Measurements from ENCODE around the gene PI4K2B.
"Not testable (repeated sequence)": the region's sequence is repeated elsewhere in the genome, so short reads cannot be mapped to it uniquely, and the experiment has no call there.

The PI4K2B gene

DNA sequence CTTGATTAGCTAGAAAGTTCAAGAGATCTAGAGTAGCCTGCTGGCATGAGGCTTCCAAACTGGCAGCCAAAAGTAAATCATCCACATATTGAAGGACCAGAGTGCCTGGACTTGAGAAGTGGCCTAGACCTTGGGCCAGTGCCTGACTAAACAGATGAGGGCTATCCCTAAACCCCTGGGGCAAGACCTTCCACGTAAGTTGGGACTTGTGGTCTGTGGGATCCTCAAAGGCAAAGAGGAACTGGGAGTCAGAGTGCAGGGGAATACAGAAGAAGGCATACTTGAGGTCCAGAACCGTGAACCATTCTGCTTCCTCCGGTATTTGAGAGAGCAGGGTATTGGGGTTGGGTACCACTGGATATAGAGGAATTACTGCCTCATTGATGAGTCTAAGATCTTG is 8.4 kb downstream of the PI4K2B start:
- not testable (repeated sequence) for DNase-seq (ENCODE audit: low read depth)

DNA sequence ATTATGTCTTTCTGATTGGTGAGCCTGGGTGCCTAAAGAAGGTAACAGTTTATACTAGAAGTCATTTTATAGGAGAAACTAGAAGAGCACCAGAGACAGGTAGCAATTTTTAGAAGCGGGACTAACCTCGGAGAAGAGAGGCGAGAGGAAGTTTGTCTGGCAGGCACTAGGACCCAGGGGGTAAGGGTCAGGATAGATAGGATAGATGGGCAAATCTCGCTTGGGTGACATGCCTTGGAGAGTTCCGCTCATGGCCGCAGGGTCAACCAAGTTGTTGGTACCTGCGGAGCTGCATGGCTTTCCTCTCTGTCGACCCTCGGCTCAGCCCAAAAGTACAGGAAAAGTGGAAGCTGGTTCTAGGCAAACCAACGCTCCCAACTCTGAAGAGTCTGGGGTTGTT is 11.3 kb downstream of the PI4K2B start:
- no peak for DNase-seq (ENCODE audit: low read depth)

DNA sequence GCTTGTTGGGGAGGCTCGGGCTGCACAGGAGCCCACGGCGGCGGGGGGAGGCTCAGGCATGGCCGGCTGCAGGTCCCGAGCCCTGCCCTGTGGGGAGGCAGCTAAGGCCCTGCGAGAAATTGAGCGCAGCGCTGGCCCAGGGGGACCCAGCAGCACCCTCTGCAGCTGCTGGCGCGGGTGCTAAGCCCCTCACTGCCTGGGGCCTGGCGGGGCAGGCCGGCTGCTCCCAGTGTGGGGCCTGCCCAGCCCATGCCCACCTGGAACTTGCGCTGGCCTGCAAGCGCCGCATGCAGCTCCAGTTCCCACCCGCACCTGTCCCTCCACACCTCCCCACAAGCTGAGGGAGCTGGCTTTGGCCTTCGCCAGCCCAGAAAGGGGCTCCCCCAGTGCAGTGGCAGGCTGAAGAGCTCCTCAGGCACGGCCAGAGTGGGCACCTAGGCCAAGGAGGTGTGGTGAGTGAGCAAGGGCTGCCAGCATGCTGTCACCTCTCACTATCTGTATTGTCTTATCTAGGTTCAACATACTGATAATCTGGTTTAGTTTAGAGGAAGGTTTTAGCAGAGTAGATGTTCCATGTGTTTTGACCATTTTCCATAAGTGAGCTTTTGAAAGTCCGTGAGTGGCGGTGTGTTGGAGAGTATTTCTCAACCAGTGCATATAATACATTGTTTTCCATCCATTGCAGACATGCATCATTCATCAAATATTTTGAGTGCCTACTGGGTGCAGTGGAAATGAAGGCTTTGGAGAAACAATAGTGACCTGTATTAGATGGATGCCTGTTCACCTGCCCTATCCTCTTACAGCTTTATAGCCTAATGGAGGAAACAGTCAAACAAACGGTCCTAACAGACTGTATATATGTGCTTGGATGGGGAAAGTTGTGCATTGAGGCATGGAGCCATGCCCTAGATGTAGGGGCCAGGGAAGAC is 13.1 kb downstream of the PI4K2B start:
- DNase-seq (ENCODE audit: low read depth): no peak

DNA sequence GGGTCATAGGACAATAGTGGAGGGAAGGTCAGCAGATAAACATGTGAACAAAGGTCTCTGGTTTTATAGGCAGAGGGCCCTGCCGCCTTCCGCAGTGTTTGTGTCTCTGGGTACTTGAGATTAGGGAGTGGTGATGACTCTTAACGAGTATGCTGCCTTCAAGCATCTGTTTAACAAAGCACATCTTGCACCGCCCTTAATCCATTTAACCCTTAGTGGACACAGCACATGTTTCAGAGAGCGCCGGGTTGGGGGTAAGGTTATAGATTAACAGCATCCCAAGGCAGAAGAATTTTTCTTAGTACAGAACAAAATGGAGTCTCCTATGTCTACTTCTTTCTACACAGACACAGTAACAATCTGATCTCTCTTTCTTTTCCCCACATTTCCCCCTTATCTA is 15.0 kb downstream of the PI4K2B start:
- not testable (repeated sequence) for DNase-seq (ENCODE audit: low read depth)

DNA sequence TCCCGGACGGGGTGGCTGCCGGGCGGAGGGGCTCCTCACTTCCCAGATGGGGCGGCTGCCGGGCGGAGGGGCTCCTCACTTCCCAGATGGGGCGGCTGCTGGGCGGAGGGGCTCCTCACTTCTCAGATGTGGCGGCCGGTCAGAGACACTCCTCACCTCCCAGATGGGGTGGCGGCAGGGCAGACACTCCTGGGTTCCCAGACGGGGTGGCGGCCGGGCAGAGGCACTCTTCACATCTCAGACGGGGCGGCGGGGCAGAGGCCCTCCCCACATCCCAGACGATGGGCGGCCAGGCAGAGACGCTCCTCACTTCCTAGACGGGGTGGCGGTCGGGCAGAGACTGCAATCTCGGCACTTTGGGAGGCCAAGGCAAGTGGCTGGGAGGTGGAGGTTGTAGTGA is 15.7 kb downstream of the PI4K2B start:
- DNase-seq (ENCODE audit: low read depth): not testable (repeated sequence)

DNA sequence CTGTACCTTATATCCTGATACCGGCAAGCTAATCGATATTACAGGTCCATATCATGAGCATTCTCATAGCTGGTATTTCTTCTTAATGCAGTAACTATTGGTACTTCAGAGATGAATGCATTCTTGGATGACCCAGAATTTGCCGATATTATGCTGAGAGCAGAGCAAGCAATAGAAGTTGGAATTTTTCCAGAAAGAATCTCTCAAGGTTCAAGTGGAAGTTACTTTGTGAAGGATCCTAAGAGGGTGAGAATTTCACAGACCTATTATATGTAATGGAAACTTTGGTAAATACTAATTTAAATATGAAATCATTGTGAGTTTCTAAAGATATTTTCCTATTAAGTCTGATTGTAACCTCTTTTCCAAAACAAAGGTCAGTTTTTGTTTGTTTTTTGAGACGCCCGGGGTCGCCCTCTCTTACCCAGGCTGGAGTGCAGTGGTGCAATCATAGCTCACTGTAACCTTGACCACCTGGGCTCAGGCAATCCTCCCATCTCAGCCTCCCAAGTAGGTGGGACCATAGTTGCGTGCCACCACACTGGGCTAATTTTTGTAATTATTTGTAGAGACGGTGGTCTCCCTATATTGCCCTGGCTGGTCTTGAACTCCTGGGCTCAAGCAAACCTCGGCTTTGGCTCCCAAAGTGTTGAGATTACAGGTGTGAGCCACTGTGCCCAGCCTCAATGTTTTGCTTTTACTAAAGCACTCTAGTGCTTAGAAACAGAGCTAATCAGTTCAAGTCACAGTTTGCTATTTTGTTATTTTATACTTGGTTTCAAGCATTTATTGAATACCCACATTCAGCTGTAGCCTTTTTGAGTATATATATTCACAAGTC is 18.6 kb downstream of the PI4K2B start:
- DNase-seq (ENCODE audit: low read depth): no peak

DNA sequence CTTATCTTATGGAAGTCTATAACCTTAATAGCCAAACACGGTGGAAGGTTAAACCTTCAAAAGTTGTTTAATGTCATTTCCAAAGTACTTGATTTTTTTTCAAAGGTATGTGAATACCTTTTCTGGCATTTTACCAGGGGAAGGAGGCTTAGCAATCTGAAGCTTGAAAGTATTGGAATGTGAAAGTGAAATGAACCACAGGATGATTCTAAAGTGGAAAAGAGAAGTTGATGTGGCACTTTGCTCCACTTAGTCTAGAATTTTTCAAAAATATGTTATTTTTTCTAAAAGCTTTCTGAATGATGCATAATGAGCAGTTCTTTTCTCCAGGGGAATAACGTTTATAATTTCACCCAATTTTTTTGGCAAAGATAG is 19.2 kb downstream of the PI4K2B start:
- DNase-seq (ENCODE audit: low read depth): no peak

DNA sequence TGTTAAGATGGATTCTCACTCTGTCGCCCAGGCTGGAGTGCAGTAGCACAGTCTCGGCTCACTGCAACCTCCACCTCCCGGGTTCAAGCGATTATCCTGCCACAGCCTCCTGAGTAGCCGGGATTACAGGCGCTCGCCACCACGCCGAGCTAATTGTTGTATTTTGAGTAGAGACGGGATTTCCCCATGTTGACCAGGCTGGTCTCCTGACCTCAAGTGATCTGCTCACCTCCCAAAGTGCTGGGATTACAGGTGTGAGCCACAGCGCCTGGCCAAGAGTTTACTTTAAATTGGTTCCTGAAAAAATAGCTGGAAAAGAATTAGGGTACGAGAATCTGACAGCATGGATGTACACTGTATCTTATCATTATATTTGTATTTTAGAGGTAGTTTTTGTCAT is 20.0 kb downstream of the PI4K2B start:
- DNase-seq (ENCODE audit: low read depth): not testable (repeated sequence)

DNA sequence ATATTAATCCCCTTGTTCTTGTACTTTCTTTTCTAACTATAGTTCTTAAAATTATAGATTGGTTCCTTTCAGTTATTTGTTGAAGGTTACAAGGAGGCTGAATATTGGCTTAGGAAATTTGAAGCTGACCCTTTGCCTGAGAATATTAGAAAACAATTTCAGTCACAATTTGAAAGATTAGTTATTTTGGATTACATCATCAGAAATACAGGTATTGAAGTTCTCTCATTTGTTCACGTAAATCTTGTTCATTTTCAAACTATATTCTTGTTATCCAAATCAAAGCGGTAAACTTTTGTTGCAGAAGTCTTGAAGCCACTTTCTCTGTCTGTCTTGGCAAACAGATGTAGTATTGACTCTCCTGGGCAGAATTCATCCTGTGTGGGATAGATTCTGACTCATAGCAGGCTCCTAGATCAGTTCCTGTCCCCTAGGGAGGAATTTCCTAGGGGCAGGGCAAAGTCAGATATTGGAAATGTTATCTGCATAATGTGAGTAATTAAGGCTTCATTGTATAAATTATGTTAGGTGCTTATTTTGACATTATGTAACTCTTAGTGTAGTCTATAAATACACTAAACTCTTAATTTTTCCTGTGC is 25.2 kb downstream of the PI4K2B start:
- no peak for DNase-seq (ENCODE audit: low read depth)

DNA sequence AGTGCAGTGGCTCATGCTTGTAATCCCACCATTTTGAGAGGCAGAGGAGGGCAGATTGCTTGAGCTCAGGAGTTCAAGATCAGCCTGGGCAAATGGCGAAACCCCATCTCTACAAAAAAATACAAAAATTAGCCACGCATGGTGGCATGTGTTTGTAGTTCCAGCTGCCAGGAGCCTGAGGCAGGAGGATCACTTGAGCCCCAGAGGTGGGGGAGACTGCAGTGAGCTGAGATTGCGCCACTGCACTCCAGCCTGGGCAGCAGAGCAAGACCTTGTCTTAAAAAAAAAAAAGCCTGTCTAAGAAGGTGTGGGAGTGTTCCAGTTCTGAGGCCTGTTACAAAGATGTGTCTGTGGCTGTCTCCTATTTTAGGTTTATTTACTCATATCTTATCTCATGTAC is 38.0 kb downstream of the PI4K2B start:
- DNase-seq (ENCODE audit: low read depth): no peak

DNA sequence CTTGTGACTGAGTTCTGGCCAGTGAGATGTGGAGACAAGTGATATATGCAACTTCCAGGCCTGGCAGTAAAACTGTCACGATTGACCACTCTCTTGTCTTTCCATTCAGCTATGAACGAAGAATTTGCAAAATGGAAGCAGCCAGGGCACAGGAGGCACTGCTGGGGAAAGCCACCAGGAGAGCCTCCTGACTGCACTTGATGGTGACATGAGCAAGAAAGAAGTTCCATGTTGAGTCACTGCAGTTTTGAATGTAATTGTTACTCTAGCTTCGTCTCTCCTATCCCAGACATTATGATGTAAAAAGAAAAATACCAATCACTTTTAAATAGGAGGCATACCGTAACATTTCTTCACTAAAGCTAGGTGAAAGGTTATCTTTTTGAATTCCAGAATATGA is 46.4 kb downstream of the PI4K2B start:
- no peak for DNase-seq (ENCODE audit: low read depth)

DNA sequence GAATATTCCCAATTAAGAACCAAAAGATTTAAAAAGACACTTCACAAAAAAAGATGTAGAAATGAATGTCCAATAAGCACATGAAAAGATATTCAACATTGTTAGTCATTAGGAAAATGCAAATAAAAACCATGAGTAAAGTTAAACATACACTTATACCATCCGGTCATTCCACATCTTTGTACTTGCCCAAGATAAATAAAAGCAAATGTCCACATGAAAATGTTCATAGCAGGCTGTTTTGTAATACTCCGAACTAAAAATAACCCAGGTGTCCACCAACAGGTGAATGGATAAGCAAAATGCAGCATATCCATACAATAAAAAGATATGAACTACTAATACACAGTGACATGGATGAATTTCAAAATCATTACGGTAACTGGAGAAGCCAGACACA is 50.1 kb downstream of the PI4K2B start:
- no peak for DNase-seq (ENCODE audit: low read depth)

DNA sequence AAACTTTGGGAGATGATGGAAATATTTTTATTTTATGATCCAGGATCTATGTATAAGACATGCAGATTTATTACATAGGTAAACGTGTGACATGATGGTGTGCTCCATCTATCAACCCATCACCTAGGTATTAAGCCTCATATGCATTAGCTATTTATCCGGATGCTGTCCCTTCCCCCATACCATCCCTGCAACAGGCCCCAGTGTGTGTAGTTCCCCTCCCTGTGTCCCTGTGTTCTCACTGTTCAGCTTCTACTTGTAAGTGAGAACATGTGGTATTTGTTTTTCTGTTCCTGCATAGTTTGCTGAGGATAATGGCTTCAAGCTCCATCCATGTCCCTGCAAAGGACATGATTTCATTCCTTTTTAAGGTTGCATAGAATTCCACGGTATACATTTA is 50.6 kb downstream of the PI4K2B start:
- DNase-seq (ENCODE audit: low read depth): no peak

DNA sequence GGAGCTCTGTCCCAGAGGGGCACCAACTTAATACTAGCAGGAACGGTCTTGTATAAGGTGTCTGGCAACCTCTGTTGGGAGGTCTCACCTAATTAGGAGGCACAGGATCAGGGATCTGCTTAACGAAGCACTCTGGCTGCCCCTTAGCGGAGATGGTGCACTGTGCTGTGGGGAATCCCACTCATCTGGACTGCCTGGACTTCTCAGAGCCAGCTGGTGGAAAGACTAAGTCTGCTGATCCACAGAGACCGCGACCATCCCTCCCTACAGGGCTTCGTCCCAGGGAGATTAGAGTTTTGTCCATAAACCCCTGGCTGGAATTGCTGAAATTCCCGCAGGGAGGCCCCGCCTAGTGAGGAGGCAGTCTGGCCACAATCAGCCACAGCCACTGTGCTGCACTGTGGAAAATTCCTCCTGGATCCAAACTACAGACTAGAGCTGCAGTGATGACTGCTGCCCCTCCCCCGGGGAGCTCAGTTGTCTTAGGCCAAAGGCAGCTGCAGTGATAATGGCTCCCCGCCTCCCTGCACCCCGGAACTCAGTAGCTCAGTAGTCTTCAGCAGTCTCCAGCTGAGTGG is 56.7 kb downstream of the PI4K2B start:
- no peak for DNase-seq (ENCODE audit: low read depth)

DNA sequence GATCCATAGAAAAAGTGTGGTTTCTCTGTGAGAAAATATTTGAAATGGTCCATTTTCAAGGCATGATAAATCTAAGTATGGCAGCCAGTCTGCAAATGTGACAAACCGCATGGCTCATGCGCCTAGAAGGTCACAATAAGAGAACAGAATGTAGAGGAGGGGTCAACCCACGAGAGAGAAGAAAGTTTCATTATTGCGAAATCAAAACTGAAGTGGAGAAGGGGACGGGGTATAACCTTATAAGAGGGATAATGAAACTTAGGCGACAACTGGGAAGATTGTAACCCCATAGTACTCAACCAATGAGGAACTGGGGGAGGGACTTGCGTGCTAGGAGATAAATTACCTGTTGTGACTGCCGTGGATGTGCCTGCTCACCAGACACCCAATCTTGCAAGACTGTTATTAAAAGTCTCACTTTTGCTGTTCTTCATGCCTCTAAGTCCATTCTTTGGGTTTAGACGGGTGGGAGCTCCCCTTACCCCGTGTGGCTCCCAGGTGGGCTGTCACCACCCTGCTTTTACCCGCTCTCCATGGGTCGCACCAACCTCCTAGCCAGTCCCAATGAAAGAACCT is 57.4 kb downstream of the PI4K2B start:
- no peak for DNase-seq (ENCODE audit: low read depth)

DNA sequence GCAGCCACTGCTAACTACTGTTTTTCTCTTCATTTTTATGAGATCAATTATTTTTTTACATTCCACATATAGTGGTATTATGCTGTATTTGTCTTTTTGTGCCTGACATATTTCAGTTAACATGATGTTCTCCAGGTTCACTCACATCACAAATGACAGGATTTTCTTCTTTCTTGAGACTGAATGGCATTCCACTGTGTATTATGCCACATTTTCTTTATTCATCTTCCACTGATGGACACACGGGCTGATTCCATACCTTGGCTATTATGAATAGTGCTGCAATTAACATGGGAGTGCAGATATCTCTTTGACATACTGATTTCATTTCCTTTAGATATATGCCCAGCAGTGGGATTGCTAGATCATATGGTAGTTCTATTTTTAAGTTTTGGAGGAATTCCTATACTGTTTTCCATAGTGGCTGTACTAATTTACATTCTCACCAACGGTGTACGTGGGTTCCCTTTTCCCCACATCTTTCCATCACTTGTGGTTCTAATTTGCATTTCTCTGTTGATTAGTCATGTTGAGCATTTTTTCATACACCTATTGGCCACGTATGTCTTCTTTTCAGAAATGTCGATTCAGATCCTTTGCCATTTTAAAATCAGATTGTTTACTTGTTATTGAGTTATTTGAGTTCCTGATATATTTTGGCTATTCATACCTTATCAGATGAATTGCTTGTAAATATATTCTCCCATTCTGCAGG is 63.9 kb downstream of the PI4K2B start:
- DNase-seq (ENCODE audit: low read depth): no peak

DNA sequence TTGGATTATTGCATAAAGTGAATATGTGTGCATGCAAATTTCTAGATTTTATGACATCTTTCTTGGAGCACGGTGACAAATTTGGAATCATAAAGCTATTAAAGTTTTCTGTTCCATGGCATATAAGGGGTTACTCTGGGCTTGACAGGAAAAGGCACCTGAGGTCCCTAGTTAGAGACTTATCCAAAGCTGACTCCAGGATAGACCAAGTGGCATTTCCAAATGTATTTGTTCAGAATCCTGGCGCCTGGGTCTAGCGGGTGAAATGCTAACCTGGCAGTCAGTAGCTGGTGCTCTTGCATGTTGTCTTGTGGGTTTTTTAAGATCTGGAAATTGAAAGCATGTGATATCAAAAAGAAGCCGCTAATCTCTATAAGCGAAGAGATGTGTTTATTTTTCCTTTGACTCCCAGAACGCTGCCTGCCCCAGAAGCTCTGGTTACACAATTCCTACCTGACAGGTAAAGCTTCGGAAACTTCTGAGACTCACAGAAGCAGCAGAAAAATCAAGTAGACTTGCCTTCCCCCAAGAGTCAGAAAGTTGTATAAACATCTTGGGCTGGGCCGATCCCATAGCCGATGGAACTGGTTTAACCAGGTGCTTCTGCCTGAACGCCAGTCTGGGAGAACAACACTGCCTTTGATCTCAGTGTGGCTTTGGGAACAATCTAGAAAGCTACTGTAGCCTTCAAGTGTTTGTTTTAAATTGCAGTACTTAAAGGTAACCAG is 65.8 kb downstream of the PI4K2B start:
- DNase-seq (ENCODE audit: low read depth): no peak

DNA sequence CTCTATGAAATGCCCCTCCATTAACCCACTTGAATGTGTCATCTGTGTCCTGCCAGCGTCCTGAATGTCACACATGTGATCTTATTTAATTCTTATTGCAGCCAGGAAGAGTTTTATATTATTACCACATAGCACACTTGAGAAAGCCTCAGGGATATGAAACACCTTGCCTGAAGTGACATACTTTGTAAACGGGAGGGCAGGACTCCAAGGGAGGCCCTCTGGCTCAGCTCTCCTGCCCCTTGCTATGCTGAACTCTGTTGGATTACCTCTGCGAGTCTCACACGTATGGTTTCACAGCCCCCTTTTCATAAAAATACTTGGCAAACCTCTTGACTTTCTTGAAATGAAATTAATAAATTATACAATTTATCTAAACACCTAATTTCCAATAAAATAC is 67.6 kb downstream of the PI4K2B start:
- no peak for DNase-seq (ENCODE audit: low read depth)

DNA sequence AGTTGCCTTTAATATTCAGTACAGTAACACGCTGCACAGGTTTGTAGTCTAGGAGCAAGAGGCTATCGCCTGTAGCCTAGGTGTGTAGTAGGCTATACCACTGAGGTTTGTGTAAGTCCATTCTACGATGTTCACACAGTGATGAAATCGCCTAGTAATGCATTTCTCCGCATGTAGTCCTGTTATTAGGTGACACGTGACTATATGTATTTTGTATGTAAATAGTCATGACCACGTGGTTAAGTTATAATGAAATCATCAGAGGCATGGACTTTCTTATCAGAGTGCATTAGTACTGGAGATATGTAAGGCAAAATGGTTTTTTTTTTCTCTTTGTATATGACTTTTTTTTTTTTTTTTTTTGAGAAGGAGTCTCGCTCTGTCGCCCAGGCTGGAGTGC is 68.8 kb downstream of the PI4K2B start:
- DNase-seq (ENCODE audit: low read depth): no peak

DNA sequence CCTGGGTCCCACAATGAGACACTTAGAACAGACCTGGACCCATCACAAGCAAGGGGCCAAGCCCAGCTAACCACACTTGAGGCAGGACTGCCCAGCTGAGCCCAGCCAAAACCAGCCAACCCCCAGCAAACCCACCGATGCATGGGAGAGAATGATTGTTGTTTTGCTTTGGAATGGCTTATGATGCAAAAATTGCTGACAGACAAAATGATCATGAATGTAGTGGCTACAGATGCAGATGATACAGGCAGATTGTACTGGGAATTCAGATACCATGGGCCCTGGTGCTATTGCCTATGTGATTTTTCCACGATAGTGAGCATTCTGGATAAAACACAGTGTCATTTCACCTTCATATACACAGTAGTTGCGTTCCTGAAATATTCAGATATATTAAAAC is 69.7 kb downstream of the PI4K2B start:
- DNase-seq (ENCODE audit: low read depth): no peak

Data from activated gamma-delta T cell treated with anti-CD3 and anti-CD28 coated beads, Interleukin-2, amount 50 U/mL, for 16 hours (primary cell).